ENCODE results near the gene ATN1.

ATN1 gene

DNA sequence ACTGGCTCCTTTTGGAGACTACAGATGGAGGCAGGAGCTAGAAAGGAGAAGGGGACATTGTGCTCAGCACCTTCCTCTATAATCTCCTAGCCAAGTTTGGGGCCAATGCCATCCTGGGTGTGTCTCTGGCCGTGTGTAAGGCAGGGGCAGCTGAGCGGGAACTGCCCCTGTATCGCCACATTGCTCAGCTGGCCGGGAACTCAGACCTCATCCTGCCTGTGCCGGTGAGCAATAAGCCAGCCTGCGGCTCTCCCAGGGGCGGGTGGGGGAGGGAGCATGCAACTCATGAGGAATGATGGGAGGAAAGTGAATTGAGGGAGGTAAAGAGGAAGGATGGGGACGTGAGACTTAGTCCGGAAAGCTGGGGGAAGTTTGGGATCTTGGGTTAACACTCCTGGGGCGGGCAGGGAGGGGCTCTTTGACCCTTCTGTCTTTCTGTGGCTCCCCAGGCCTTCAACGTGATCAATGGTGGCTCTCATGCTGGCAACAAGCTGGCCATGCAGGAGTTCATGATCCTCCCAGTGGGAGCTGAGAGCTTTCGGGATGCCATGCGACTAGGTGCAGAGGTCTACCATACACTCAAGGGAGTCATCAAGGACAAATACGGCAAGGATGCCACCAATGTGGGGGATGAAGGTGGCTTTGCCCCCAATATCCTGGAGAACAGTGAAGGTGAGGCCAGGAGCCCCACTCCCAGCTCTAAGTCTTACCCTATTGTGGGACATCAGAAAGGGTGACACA, 10.1 kb upstream of the ATN1 start:
- no peak for DNase-seq (ENCODE audit: low spot score)
- TF ChIP-seq, protein P1, sequence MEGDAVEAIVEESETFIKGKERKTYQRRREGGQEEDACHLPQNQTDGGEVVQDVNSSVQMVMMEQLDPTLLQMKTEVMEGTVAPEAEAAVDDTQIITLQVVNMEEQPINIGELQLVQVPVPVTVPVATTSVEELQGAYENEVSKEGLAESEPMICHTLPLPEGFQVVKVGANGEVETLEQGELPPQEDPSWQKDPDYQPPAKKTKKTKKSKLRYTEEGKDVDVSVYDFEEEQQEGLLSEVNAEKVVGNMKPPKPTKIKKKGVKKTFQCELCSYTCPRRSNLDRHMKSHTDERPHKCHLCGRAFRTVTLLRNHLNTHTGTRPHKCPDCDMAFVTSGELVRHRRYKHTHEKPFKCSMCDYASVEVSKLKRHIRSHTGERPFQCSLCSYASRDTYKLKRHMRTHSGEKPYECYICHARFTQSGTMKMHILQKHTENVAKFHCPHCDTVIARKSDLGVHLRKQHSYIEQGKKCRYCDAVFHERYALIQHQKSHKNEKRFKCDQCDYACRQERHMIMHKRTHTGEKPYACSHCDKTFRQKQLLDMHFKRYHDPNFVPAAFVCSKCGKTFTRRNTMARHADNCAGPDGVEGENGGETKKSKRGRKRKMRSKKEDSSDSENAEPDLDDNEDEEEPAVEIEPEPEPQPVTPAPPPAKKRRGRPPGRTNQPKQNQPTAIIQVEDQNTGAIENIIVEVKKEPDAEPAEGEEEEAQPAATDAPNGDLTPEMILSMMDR (IDR thresholded peaks at IDR 0.05): no peak
- H3K4me3 ChIP-seq: no peak overlapping the region
- H3K27ac ChIP-seq: no peak overlapping the region

DNA sequence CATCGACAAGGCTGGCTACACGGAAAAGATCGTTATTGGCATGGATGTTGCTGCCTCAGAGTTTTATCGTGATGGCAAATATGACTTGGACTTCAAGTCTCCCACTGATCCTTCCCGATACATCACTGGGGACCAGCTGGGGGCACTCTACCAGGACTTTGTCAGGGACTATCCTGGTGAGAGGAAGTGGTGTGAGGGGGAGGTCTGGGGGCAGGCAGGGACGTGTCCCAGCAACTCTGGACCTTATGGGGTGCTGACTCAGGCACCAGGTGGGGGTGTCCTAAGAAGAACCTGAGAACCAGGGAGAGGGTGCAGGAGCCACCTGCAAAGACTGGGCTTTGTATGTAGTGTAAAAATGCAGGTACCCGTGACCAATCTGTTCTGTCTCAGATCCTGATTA, 8.2 kb upstream of the ATN1 start:
- TF ChIP-seq, protein P1 (IDR thresholded peaks at IDR 0.05): no peak
- H3K27ac ChIP-seq: no peak overlapping the region
- no peak overlapping the region for H3K4me3 ChIP-seq
- no peak for DNase-seq (ENCODE audit: low spot score)

DNA sequence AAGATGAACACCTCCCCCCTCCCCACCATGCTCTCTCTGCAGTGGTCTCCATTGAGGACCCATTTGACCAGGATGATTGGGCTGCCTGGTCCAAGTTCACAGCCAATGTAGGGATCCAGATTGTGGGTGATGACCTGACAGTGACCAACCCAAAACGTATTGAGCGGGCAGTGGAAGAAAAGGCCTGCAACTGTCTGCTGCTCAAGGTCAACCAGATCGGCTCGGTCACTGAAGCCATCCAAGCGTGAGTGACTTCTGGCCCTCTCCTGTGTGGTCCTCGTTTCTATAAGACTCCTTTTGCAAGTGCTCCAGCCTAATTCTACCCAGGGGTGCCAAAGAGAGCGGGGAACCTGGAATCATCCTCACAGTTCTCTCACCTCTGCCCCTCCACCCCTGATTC, 6.2 kb upstream of the ATN1 start:
- Histone ChIP-seq H3K4me3 (no peak overlapping the region), H3K27ac (no peak overlapping the region)
- TF ChIP-seq, protein P1 (IDR thresholded peaks at IDR 0.05): no peak
- DNase-seq (ENCODE audit: low spot score): no peak

DNA sequence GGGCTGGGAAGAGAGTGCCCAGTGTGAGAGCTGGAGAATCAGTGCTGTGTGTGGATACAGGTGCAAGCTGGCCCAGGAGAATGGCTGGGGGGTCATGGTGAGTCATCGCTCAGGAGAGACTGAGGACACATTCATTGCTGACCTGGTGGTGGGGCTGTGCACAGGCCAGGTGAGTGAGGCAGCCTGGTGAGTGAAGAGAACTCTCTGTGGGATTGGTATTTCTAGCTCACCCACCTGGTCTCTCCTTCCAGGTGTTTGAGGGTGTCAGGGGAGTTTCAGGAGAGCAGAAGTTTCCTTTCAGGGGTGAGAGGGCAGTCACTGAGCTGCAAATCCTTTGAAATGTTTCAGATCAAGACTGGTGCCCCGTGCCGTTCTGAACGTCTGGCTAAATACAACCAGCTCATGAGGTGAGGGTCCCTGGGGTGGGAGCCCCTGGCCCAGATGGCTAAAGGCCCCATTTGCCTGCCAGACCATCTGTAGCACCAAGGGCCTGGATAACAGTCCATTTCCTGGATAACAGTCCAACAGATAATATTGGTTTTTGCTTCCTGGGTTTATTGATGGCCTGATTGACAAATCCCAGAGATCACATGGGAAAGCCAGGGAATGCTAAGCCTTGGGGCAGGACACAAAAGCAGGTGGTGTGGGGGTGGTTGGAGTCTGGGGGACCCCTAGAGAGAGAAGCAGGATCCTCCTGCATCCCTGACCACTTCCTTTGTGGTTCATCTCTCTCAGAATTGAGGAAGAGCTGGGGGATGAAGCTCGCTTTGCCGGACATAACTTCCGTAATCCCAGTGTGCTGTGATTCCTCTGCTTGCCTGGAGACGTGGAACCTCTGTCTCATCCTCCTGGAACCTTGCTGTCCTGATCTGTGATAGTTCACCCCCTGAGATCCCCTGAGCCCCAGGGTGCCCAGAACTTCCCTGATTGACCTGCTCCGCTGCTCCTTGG, 5.5 kb upstream of the ATN1 start:
- TF ChIP-seq, protein P1 (IDR thresholded peaks at IDR 0.05): no peak
- no peak for DNase-seq (ENCODE audit: low spot score)
- Histone ChIP-seq H3K27ac (peak overlapping the region in 1 of 2 donors; percentile 28), H3K4me3 (no peak overlapping the region)

DNA sequence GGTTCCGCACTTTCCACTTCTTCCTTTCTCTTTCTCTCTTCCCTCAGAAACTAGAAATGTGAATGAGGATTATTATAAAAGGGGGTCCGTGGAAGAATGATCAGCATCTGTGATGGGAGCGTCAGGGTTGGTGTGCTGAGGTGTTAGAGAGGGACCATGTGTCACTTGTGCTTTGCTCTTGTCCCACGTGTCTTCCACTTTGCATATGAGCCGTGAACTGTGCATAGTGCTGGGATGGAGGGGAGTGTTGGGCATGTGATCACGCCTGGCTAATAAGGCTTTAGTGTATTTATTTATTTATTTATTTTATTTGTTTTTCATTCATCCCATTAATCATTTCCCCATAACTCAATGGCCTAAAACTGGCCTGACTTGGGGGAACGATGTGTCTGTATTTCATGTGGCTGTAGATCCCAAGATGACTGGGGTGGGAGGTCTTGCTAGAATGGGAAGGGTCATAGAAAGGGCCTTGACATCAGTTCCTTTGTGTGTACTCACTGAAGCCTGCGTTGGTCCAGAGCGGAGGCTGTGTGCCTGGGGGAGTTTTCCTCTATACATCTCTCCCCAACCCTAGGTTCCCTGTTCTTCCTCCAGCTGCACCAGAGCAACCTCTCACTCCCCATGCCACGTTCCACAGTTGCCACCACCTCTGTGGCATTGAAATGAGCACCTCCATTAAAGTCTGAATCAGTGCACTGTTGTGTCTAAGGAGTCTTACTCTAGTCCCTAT, 4.6 kb upstream of the ATN1 start:
- H3K4me3 ChIP-seq: no peak overlapping the region
- peak overlapping the region in 1 of 2 donors; percentile 28 for H3K27ac ChIP-seq
- TF ChIP-seq, protein P1 (IDR thresholded peaks at IDR 0.05): no peak
- DNase-seq (ENCODE audit: low spot score): no peak

DNA sequence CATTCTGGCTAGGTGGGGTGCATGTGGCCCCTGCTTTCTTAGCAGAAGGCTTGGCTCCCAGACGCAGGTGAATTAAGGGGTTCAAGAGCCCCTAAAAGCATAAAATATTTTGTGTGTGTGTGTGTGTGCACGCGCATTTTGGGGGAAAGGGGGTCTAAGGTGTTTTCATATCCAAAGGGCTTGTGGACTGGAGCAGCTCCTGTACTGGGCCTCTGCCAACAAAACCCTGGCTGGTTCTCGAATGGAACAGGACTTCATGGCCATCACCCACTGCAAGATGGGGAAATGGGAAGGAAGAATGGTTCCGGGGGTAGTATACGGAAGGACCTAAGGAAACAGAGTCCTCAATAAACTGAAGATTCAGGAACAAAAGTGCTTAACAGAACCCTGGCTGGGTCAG, 3.9 kb upstream of the ATN1 start:
- TF ChIP-seq, protein P1 (IDR thresholded peaks at IDR 0.05): no peak
- Histone ChIP-seq H3K27ac (peak overlapping the region; percentile 98 to 100), H3K4me3 (peak overlapping the region; percentile 96)
- no peak for DNase-seq (ENCODE audit: low spot score)

Data from coronary artery (tissue), 2 donors.